ENCODE results near the gene EEF2KMT.
A peak's percentile ranks its signal among the peaks of the same experiment; 100 is the strongest.
"Not testable (repeated sequence)": the region's sequence is repeated elsewhere in the genome, so short reads cannot be mapped to it uniquely, and the experiment has no call there.

EEF2KMT gene

DNA sequence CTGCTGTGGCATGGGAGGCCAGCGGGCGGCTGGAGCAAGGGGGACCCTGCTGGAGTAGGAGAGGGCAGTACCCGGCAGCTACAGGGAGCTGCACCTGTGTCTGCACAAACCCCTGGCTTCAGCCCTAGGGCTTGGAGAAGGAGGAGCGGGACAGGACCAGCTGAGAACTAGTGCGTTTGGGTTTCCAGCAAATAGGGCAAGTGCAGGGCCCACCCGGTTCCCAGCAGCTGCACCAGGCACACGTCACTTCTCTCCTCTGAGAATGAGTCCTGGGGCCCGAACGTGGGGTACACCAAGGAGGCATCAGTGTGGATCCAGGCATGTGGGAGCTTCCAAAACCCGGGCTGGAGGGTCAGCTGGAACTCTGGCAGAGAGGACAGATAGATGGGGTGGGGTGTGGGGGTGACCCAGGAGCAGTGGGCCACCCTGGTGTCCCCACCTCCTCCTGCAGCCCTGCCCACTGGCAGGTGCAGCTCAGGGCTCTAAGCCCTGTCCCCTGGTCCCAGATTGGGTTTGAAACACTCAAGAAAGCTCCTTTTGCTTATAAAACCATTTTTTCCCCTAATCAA, 37.4 kb downstream of the EEF2KMT start:
- DNase-seq (ENCODE audit: insufficient read length, low spot score), result no peak
- FAIRE-seq, result no peak
- no peak for TF ChIP-seq PAX5 (IDR thresholded peaks at IDR 0.05; ENCODE audit: insufficient read depth, low read length, severe bottlenecking)
- no peak for TF ChIP-seq SPI1 (IDR thresholded peaks at IDR 0.05; ENCODE audit: low read depth, low read length)
- TF ChIP-seq POLR2AphosphoS5 (IDR thresholded peaks at IDR 0.05; ENCODE audit: low read depth, low read length), result no peak
- TF ChIP-seq POLR2A (IDR thresholded peaks at IDR 0.05; ENCODE audit: low read depth, low read length), result no peak
- no peak for TF ChIP-seq TAF1 (IDR thresholded peaks at IDR 0.05; ENCODE audit: low read depth, low read length)
- no peak for TF ChIP-seq POU2F2 (IDR thresholded peaks at IDR 0.05; ENCODE audit: low read depth, low read length)

- TF ChIP-seq POLR2A (IDR thresholded peaks at IDR 0.05; ENCODE audit: low read depth, low read length), result no peak
- TF ChIP-seq PAX5 (IDR thresholded peaks at IDR 0.05; ENCODE audit: insufficient read depth, low read length, severe bottlenecking), result no peak
- TF ChIP-seq SPI1 (IDR thresholded peaks at IDR 0.05; ENCODE audit: low read depth, low read length), result no peak
- TF ChIP-seq POU2F2 (IDR thresholded peaks at IDR 0.05; ENCODE audit: low read depth, low read length), result no peak
- TF ChIP-seq TAF1 (IDR thresholded peaks at IDR 0.05; ENCODE audit: low read depth, low read length), result no peak
- TF ChIP-seq POLR2AphosphoS5 (IDR thresholded peaks at IDR 0.05; ENCODE audit: low read depth, low read length), result no peak
- DNase-seq (ENCODE audit: insufficient read length, low spot score) (no peak), FAIRE-seq (no peak)
These were observed 38.1 kb downstream of the EEF2KMT start for GRCh38 chr16:5059386-5060072.

GRCh38 chr16:5058476-5058875, 39.1 kb downstream of the EEF2KMT start:
- DNase-seq (ENCODE audit: insufficient read length, low spot score) (no peak), FAIRE-seq (no peak)
- no peak for TF ChIP-seq TAF1 (IDR thresholded peaks at IDR 0.05; ENCODE audit: low read depth, low read length)
- no peak for TF ChIP-seq PAX5 (IDR thresholded peaks at IDR 0.05; ENCODE audit: insufficient read depth, low read length, severe bottlenecking)
- no peak for TF ChIP-seq SPI1 (IDR thresholded peaks at IDR 0.05; ENCODE audit: low read depth, low read length)
- no peak for TF ChIP-seq POLR2A (IDR thresholded peaks at IDR 0.05; ENCODE audit: low read depth, low read length)
- TF ChIP-seq POU2F2 (IDR thresholded peaks at IDR 0.05; ENCODE audit: low read depth, low read length), result no peak
- no peak for TF ChIP-seq POLR2AphosphoS5 (IDR thresholded peaks at IDR 0.05; ENCODE audit: low read depth, low read length)

GRCh38 chr16:5056352-5056751, 41.2 kb downstream of the EEF2KMT start:
- DNase-seq (ENCODE audit: insufficient read length, low spot score), result peak; percentile 60
- peak; percentile 5 for FAIRE-seq
- TF ChIP-seq TAF1 (IDR thresholded peaks at IDR 0.05; ENCODE audit: low read depth, low read length), result no peak
- TF ChIP-seq PAX5 (IDR thresholded peaks at IDR 0.05; ENCODE audit: insufficient read depth, low read length, severe bottlenecking), result no peak
- no peak for TF ChIP-seq POLR2A (IDR thresholded peaks at IDR 0.05; ENCODE audit: low read depth, low read length)
- no peak for TF ChIP-seq POLR2AphosphoS5 (IDR thresholded peaks at IDR 0.05; ENCODE audit: low read depth, low read length)
- TF ChIP-seq SPI1 (IDR thresholded peaks at IDR 0.05; ENCODE audit: low read depth, low read length), result no peak
- TF ChIP-seq POU2F2 (IDR thresholded peaks at IDR 0.05; ENCODE audit: low read depth, low read length), result no peak

DNA sequence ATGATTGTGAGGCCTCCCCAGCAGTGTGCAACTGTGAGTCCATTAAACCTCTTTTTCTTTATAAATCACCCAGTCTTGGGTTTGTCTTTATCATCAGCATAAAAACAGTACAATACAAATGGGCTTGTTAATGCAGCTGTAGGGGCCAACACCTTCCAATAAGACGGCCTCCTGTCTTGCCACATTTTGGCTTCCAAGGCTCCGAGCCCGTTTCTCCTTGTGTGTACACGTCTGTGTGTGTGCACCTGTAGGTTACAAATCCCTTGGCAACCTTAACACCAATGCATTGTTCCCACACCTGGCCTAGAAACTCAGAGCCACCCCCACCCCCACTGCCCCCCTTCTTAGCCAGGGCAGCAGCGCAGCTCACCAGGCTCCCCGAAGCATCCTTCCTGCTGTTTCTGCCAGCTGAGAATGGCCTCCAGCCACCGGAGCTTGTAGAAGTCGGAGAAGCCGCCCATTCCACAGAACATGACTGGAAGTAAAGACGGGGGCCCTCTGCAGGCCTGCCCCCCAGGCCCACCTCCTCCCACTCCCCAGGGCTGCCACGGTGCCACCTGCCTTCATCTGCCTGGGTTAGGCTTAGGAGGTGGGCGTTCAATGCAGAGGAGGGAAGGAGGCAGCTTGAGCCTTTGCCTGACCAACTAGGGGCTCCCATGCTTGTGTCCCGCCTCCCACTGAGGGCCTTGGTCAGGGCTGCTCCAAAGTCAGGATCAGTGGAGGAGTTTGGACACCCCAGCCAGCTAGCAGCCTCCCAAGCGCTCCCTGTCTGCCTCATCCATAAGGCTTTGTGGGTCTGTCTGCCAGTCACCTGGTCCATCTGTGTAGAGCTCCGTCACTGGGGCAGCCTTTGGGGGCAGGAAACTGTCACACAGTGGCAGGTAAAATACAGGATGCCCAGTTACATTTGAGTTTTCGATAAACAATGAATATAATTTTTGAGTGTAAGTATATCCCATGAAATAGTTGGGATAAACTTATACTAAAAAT, 42.4 kb downstream of the EEF2KMT start:
- DNase-seq (ENCODE audit: insufficient read length, low spot score), result no peak
- TF ChIP-seq SPI1 (IDR thresholded peaks at IDR 0.05; ENCODE audit: low read depth, low read length) (no peak), PAX5 (IDR thresholded peaks at IDR 0.05; ENCODE audit: insufficient read depth, low read length, severe bottlenecking) (no peak), POU2F2 (IDR thresholded peaks at IDR 0.05; ENCODE audit: low read depth, low read length) (no peak), POLR2A (IDR thresholded peaks at IDR 0.05; ENCODE audit: low read depth, low read length) (no peak), POLR2AphosphoS5 (IDR thresholded peaks at IDR 0.05; ENCODE audit: low read depth, low read length) (no peak), TAF1 (IDR thresholded peaks at IDR 0.05; ENCODE audit: low read depth, low read length) (no peak)
- no peak for FAIRE-seq

DNA sequence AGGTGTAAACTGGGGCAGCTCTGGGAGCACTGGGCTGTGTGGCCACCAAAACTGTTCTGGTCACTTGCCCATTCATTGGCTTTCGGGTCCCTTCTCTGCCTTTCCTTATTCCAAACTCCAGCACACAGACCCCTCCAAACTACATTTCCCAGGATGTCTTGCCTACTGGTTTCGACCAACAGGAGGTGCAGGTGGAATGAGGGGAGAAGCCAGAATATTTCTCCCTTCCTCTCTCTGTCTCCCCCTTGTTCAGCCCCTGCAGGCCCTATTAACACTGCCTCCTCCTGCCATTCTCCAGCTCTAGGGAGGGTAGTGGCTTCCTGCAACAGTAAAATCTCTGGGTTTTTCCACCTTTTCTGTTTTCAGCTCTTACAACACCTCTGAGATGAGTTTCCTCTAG, 50.7 kb downstream of the EEF2KMT start:
- DNase-seq (ENCODE audit: insufficient read length, low spot score), result no peak
- no peak for TF ChIP-seq PAX5 (IDR thresholded peaks at IDR 0.05; ENCODE audit: insufficient read depth, low read length, severe bottlenecking)
- TF ChIP-seq POU2F2 (IDR thresholded peaks at IDR 0.05; ENCODE audit: low read depth, low read length), result no peak
- TF ChIP-seq POLR2A (IDR thresholded peaks at IDR 0.05; ENCODE audit: low read depth, low read length), result no peak
- no peak for TF ChIP-seq SPI1 (IDR thresholded peaks at IDR 0.05; ENCODE audit: low read depth, low read length)
- FAIRE-seq, result no peak

- no peak for FAIRE-seq
- no peak for TF ChIP-seq PAX5 (IDR thresholded peaks at IDR 0.05; ENCODE audit: insufficient read depth, low read length, severe bottlenecking)
- TF ChIP-seq POU2F2 (IDR thresholded peaks at IDR 0.05; ENCODE audit: low read depth, low read length), result no peak
- TF ChIP-seq SPI1 (IDR thresholded peaks at IDR 0.05; ENCODE audit: low read depth, low read length), result no peak
- TF ChIP-seq POLR2A (IDR thresholded peaks at IDR 0.05; ENCODE audit: low read depth, low read length), result no peak
- TF ChIP-seq TAF1 (IDR thresholded peaks at IDR 0.05; ENCODE audit: low read depth, low read length), result no peak
- no peak for DNase-seq (ENCODE audit: insufficient read length, low spot score)
These were observed 52.0 kb downstream of the EEF2KMT start for GRCh38 chr16:5045499-5046115.

- FAIRE-seq, result not testable (repeated sequence)
These were observed 53.0 kb downstream of the EEF2KMT start for GRCh38 chr16:5044581-5044980.

GRCh38 chr16:5044011-5044540, 53.5 kb downstream of the EEF2KMT start:
- FAIRE-seq, result no peak
- no peak for DNase-seq (ENCODE audit: insufficient read length, low spot score)
- TF ChIP-seq SPI1 (IDR thresholded peaks at IDR 0.05; ENCODE audit: low read depth, low read length) (no peak), PAX5 (IDR thresholded peaks at IDR 0.05; ENCODE audit: insufficient read depth, low read length, severe bottlenecking) (no peak), TAF1 (IDR thresholded peaks at IDR 0.05; ENCODE audit: low read depth, low read length) (no peak), POU2F2 (IDR thresholded peaks at IDR 0.05; ENCODE audit: low read depth, low read length) (no peak), POLR2A (IDR thresholded peaks at IDR 0.05; ENCODE audit: low read depth, low read length) (no peak), POLR2AphosphoS5 (IDR thresholded peaks at IDR 0.05; ENCODE audit: low read depth, low read length) (no peak)

More at GRCh38 chr16:5044581-5044980, 53.0 kb downstream of the EEF2KMT start:
- not testable (repeated sequence) for DNase-seq (ENCODE audit: insufficient read length, low spot score)

Measured in GM12891 (cell line).